OCI-LY7 (cell line): ENCODE measurements around the gene WDR77. TPM values are rescaled to one million over a fixed set of nuclear protein-coding genes. Genes with fewer than 3 reads are reported as not detected.

Source experiments
- BruUV-seq: library from RNA; stranded (reverse); fragments of 400-500 nt; replicated peaks from 2 replicates; lab custom pipeline; 2021; lab: Mats Ljungman, UMichigan
- CTCF ChIA-PET: fragments of 300-600 bp; sonication (Branson Sonifier 250); formaldehyde crosslinking; loops from one replicate; lab custom pipeline; 2022; ENCODE audit warnings: antibody characterized with exemption; ENCODE audit not compliant: unreplicated experiment; lab: Charles Lee
- POLR2A ChIA-PET: fragments of 300-600 bp; sonication (Branson Sonifier 250); formaldehyde crosslinking; loops from one replicate; lab custom pipeline; 2022; ENCODE audit warnings: antibody characterized with exemption; lab: Charles Lee
- DNase-seq: peaks from one replicate; pipeline ENCODE4 v3.0.0-alpha.2; 2015; ENCODE audit warnings: low spot score
- H2AFZ ChIP-seq: fragments of 200-600 bp; sonication (generic), shearing (Covaris generic); 2 replicates; pipeline ENCODE4 v1.6.1; 2014; ENCODE audit warnings: mild to moderate bottlenecking, antibody characterized with exemption, low read length, moderate library complexity
- H3K27ac ChIP-seq: fragments of 200-600 bp; sonication (generic); 2 replicates; pipeline ENCODE4 v1.5.1; 2014; ENCODE audit warnings: mixed run types, low read depth, mild to moderate bottlenecking, moderate library complexity, low read length, inconsistent platforms; ENCODE audit not compliant: poor library complexity, severe bottlenecking
- H3K36me3 ChIP-seq: fragments of 200-600 bp; sonication (generic); 2 replicates; pipeline ENCODE4 v1.6.1; 2014; ENCODE audit warnings: mild to moderate bottlenecking, antibody characterized with exemption, low read length, moderate library complexity, mixed read lengths; ENCODE audit not compliant: insufficient read depth
- H3K4me1 ChIP-seq: fragments of 200-600 bp; sonication (generic); 2 replicates; pipeline ENCODE4 v1.5.1; 2014; ENCODE audit warnings: mild to moderate bottlenecking, low read length; ENCODE audit not compliant: insufficient read depth, poor library complexity, severe bottlenecking
- H3K4me2 ChIP-seq: fragments of 200-600 bp; sonication (generic); 2 replicates; pipeline ENCODE4 v1.6.1; 2014; ENCODE audit warnings: mild to moderate bottlenecking, low read length
- H3K4me3 ChIP-seq: fragments of 200-600 bp; sonication (generic); 2 replicates; pipeline ENCODE4 v1.5.1; 2014; ENCODE audit warnings: mild to moderate bottlenecking, low read depth, low read length; ENCODE audit not compliant: poor library complexity, severe bottlenecking
- H3K79me2 ChIP-seq: fragments of 200-600 bp; sonication (generic); 2 replicates; pipeline ENCODE4 v1.6.1; 2016; ENCODE audit warnings: low read depth, mild to moderate bottlenecking, low read length, moderate library complexity, mixed read lengths; ENCODE audit not compliant: insufficient read depth
- H3K9me2 ChIP-seq: fragments of 200-600 bp; sonication (generic); 2 replicates; pipeline ENCODE4 v1.6.1; 2016; ENCODE audit warnings: mild to moderate bottlenecking, low read length, mixed read lengths; ENCODE audit not compliant: insufficient read depth
- H3K9me3 ChIP-seq: fragments of 200-600 bp; sonication (generic); 2 replicates; pipeline ENCODE4 v1.6.1; 2014; ENCODE audit warnings: mild to moderate bottlenecking, mixed run types, low read length, mixed read lengths
- H4K20me1 ChIP-seq: fragments of 200-600 bp; sonication (generic); 2 replicates; pipeline ENCODE4 v1.6.1; 2014; ENCODE audit warnings: mild to moderate bottlenecking, antibody characterized with exemption, low read length, moderate library complexity, mixed read lengths; ENCODE audit not compliant: insufficient read depth
- EZH2phosphoT487 ChIP-seq: fragments of 200-600 bp; sonication (generic); IDR thresholded peaks from 2 replicates; pipeline ENCODE4 v1.6.1; 2018; ENCODE audit warnings: low read depth, borderline replicate concordance, mild to moderate bottlenecking, mixed run types, antibody characterized with exemption, low read length, moderate library complexity, mixed read lengths
- intact Hi-C: fragments of 100-400 bp; cut with micrococcal nuclease; formaldehyde crosslinking; loops from one replicate; pipeline ENCODE4 v1.10.0; 2022; ENCODE audit not compliant: unreplicated experiment
- total RNA-seq, 2 experiments: library from RNA; depleted of rRNA in 1 of 2; stranded (reverse); fragments of >200 nt in 1 of 2; shearing (Covaris generic) in 1 of 2; gene quantifications; 2 replicates each; pipeline ENCODE4 v1.2.3, GENCODE V29; 2014 to 2022
- TF ChIP-seq, protein P1 (sequence below): fragments of 200-600 bp; sonication (generic); conservative IDR thresholded peaks from 2 replicates; pipeline ENCODE4 v1.5.1; 2014; ENCODE audit warnings: mild to moderate bottlenecking, antibody characterized with exemption, low read length, moderate library complexity, mixed read lengths

WDR77 gene
- total RNA-seq, 2 experiments from 2014 or later: 66.4 to 97.3 TPM

DNA sequence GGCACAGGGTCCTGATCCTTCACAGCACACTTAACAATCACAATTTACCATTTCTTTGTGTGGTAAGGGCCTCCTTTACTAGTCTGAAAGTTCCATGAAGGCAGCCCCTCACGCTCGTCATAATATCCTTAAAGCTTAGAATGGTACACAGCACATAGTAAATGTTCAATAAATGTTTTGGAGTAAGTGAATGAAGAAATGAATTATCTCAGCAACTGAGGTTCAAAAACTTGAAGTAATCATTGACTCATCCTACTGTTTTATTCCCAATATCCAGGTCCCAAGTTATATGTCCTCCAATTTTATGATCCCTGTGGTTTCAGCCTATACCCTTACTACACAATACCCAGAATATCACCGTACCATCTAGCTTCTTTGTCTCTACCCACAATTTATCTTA is 22.5 kb upstream of the WDR77 start:
- H3K9me2 ChIP-seq: no peaks in the 10 kb centered on the region
- TF ChIP-seq, protein P1, sequence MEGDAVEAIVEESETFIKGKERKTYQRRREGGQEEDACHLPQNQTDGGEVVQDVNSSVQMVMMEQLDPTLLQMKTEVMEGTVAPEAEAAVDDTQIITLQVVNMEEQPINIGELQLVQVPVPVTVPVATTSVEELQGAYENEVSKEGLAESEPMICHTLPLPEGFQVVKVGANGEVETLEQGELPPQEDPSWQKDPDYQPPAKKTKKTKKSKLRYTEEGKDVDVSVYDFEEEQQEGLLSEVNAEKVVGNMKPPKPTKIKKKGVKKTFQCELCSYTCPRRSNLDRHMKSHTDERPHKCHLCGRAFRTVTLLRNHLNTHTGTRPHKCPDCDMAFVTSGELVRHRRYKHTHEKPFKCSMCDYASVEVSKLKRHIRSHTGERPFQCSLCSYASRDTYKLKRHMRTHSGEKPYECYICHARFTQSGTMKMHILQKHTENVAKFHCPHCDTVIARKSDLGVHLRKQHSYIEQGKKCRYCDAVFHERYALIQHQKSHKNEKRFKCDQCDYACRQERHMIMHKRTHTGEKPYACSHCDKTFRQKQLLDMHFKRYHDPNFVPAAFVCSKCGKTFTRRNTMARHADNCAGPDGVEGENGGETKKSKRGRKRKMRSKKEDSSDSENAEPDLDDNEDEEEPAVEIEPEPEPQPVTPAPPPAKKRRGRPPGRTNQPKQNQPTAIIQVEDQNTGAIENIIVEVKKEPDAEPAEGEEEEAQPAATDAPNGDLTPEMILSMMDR: no peak
- TF ChIP-seq EZH2phosphoT487: no peak
- BruUV-seq: no TSS peak
- H3K4me3 ChIP-seq: no peak overlapping the region
- DNase-seq: no peak
- H3K4me2 ChIP-seq: peak overlapping the region; percentile 71
- peaks cover 22% of the 10 kb centered on the region for H3K36me3 ChIP-seq
- H3K27ac ChIP-seq: peak overlapping the region; percentile 66
- CTCF ChIA-PET: interaction anchor here (0.5 kb wide), 1 partner anchor 10 kb away, joined by 3 read pairs; no protein-coding TSS in a partner anchor
- no peaks in the 10 kb centered on the region for H3K79me2 ChIP-seq
- POLR2A ChIA-PET: interaction anchor here (0.7 to 1.7 kb wide), 4 partner anchors 10 to 124 kb away, joined by 3 to 10 read pairs (median 4); no protein-coding TSS in a partner anchor
- intact Hi-C loops: no loop called here
- peaks cover 31% of the 10 kb centered on the region for H3K4me1 ChIP-seq
- no peaks in the 10 kb centered on the region for H4K20me1 ChIP-seq
- H3K9me3 ChIP-seq: peaks cover 4% of the 10 kb centered on the region; the same call in 1 of the 2 replicates
- peak overlapping the region; percentile 64; the same call in 1 of the 2 replicates for H2AFZ ChIP-seq

DNA sequence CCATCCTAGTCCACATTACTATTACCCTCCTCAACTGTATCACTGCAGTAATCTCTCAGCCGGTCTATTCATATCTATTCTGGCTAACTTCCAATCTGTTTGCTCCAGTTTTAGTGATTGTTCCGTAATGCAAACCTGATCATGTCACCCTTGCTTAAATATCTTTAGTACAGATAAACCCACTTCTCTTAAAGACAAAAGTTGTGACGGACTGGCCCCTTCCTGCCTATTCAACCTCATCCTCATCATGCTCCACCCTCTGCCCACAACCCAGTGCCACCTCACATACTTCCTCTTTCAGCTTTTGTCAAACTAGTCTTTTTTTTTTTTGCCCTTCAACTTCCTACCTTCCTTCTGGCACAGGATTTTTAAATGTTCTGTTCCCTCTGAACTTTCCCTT is 22.0 kb upstream of the WDR77 start:
- Histone ChIP-seq H3K4me2 (peak overlapping the region; percentile 71), H3K79me2 (no peaks in the 10 kb centered on the region), H3K9me2 (no peaks in the 10 kb centered on the region), H3K9me3 (peaks cover 4% of the 10 kb centered on the region; the same call in 1 of the 2 replicates), H4K20me1 (no peaks in the 10 kb centered on the region), H3K27ac (peak overlapping the region; percentile 66), H3K4me1 (peaks cover 26% of the 10 kb centered on the region), H3K4me3 (peak overlapping the region; percentile 38), H3K36me3 (peaks cover 22% of the 10 kb centered on the region), H2AFZ (peak overlapping the region; percentile 64; the same call in 1 of the 2 replicates)
- intact Hi-C loops: no loop called here
- BruUV-seq: no TSS peak
- TF ChIP-seq, protein P1: no peak
- no peak for TF ChIP-seq EZH2phosphoT487
- POLR2A ChIA-PET: interaction anchor here (0.8 to 1.7 kb wide), 4 partner anchors 9 to 69 kb away, joined by 3 to 10 read pairs (median 4); no protein-coding TSS in a partner anchor
- CTCF ChIA-PET: interaction anchor here (0.5 to 0.7 kb wide), 3 partner anchors 11 to 257 kb away, joined by 3 read pairs; no protein-coding TSS in a partner anchor
- DNase-seq: peak; percentile 78

DNA sequence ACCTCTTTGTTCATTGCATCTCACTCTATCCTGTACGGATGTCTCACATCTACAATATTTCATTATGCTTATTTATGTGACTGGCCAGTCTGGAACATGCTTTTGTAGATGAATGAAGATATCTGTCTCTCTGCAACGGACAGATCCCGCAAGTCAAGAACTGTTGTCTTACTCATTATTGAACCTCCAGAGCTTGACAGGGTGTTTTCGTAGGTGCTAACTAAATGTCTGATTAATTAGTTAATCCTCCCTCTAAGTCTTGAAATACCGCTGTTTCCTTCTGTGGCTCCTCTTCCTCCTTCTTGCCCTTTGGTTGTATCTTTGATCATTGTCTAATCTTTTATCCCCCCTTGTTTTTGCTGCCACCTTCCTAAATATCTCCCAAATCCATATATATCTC is 21.5 kb upstream of the WDR77 start:
- ChIA-PET POLR2A (interaction anchor here (1.2 to 1.7 kb wide), 2 partner anchors 11 to 47 kb away, joined by 3 to 10 read pairs; no protein-coding TSS in a partner anchor), CTCF (interaction anchor here (0.6 to 0.7 kb wide), 2 partner anchors 62 to 257 kb away, joined by 3 read pairs; no protein-coding TSS in a partner anchor)
- no peak for TF ChIP-seq EZH2phosphoT487
- TF ChIP-seq, protein P1: no peak
- Histone ChIP-seq H3K27ac (peak overlapping the region; percentile 66), H3K4me2 (peak overlapping the region; percentile 71), H3K9me2 (no peaks in the 10 kb centered on the region), H3K4me3 (peak overlapping the region; percentile 38), H3K4me1 (peaks cover 23% of the 10 kb centered on the region), H2AFZ (peak overlapping the region; percentile 64; the same call in 1 of the 2 replicates), H3K79me2 (no peaks in the 10 kb centered on the region), H3K36me3 (peaks cover 22% of the 10 kb centered on the region), H3K9me3 (peaks cover 4% of the 10 kb centered on the region; the same call in 1 of the 2 replicates), H4K20me1 (no peaks in the 10 kb centered on the region)
- no TSS peak for BruUV-seq
- intact Hi-C loops: no loop called here
- no peak for DNase-seq
